SK-N-SH (cell line): ENCODE data around the gene LGI4.

Experiments
- CTCF ChIP-seq: fragments of 200-600 bp; sonication (generic); IDR thresholded peaks from 2 replicates; pipeline ENCODE4 v1.6.1; 2017; ENCODE audit warnings: antibody characterized with exemption, mild to moderate bottlenecking, moderate library complexity
- EP300 ChIP-seq, 2 experiments: IDR thresholded peaks; 2 replicates each; pipeline versions ENCODE4 v1.4.0 to v1.6.1; 2012; ENCODE audit warnings: borderline replicate concordance in 1 of 2, low read depth in 1 of 2, low read length in 1 of 2
- FOSL2 ChIP-seq: IDR thresholded peaks from 2 replicates; pipeline ENCODE4 v1.4.0; 2012; ENCODE audit warnings: low read depth, mild to moderate bottlenecking, moderate library complexity, borderline replicate concordance
- FOXJ3 ChIP-seq: sonication (generic); formaldehyde crosslinking; IDR thresholded peaks from 2 replicates; pipeline ENCODE4 v1.5.1; 2020; ENCODE audit warnings: mild to moderate bottlenecking, missing genetic modification reagents
- JUND ChIP-seq: IDR thresholded peaks from 2 replicates; pipeline ENCODE4 v1.4.0; 2012
- MEF2A ChIP-seq: IDR thresholded peaks from 2 replicates; pipeline ENCODE4 v1.4.0; 2012; ENCODE audit warnings: low read depth, borderline replicate concordance
- NFIC ChIP-seq: IDR thresholded peaks from 2 replicates; pipeline ENCODE4 v1.4.0; 2012; ENCODE audit warnings: borderline replicate concordance
- NRF1 ChIP-seq: IDR thresholded peaks from 2 replicates; pipeline ENCODE4 v1.6.1; 2012; ENCODE audit warnings: low read depth, mild to moderate bottlenecking, low read length
- POLR2AphosphoS5 ChIP-seq: IDR thresholded peaks from 2 replicates; pipeline ENCODE4 v1.6.1; 2012; ENCODE audit warnings: low read depth, low read length
- RAD21 ChIP-seq: IDR thresholded peaks from 2 replicates; pipeline ENCODE4 v1.6.1; 2012; ENCODE audit warnings: mild to moderate bottlenecking, low read length
- REST ChIP-seq: IDR thresholded peaks from 2 replicates; pipeline ENCODE4 v1.6.1; 2012; ENCODE audit warnings: mild to moderate bottlenecking, low read depth, low read length, moderate library complexity
- SIN3A ChIP-seq: IDR thresholded peaks from 2 replicates; pipeline ENCODE4 v1.6.1; 2012; ENCODE audit warnings: low read depth, mild to moderate bottlenecking, low read length, moderate library complexity, borderline replicate concordance
- USF2 ChIP-seq: fragments of 150-350 bp; IDR thresholded peaks from 2 replicates; pipeline ENCODE4 v1.6.1; 2017; ENCODE audit warnings: antibody characterized with exemption, low read length, low read depth, borderline replicate concordance
- YY1 ChIP-seq: IDR thresholded peaks from 2 replicates; pipeline ENCODE4 v1.4.0; 2012; ENCODE audit warnings: low read depth, mild to moderate bottlenecking

- TF ChIP-seq NFIC, result no peak
- no peak for TF ChIP-seq CTCF
- TF ChIP-seq FOXJ3 (CRISPR knock-in tag), result no peak
- TF ChIP-seq JUND, result no peak
- TF ChIP-seq POLR2AphosphoS5, result no peak
- TF ChIP-seq SIN3A, result no peak
- TF ChIP-seq FOSL2, result no peak
- TF ChIP-seq EP300 (IDR thresholded peaks at IDR 0.05; ENCODE audit: borderline replicate concordance in 1 of 2, low read depth in 1 of 2, low read length in 1 of 2), result no peak
- TF ChIP-seq NRF1, result no peak
- TF ChIP-seq YY1, result no peak
- TF ChIP-seq RAD21, result no peak
- no peak for TF ChIP-seq REST
- no peak for TF ChIP-seq MEF2A
- no peak for TF ChIP-seq USF2
Observed at GRCh38 chr19:35079826-35080225, 55.0 kb downstream of the LGI4 start.
